ENCODE measurements around the gene SSTR4.

Gene SSTR4

DNA sequence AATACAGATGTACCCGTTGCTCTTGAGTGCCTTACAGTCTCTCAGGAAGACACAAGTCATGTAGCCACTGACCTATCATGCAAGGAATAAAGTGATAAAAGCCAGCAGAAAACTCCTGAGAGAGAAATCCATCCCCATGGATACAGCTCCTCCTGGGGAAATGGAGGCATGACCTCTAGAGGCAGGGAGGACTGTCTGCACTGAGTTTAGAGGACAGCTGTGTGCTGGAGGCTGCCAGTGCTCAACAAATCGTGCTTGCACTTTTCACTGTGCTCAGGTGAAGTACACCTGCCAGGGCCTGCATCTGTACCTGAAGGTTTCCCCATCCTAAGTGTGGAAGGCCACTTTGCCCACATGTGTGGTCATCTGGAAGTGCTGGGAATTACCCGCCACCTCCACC is 38.9 kb downstream of the SSTR4 start:
- H3K4ac ChIP-seq (ENCODE audit: low read depth, low read length) = no peak overlapping the region
- no peak overlapping the region for H3K27ac ChIP-seq (ENCODE audit: low read depth, low read length)
- no peak for DNase-seq
- no peak overlapping the region for H3K9ac ChIP-seq (ENCODE audit: low read length)
- H3K79me2 ChIP-seq (ENCODE audit: control insufficient read depth, insufficient read depth, low read length, poor library complexity) = no peaks in the 10 kb centered on the region
- H3K18ac ChIP-seq (ENCODE audit: low read length) = no peak overlapping the region
- no peak overlapping the region for H2BK12ac ChIP-seq (ENCODE audit: low read length)
- no peaks in the 10 kb centered on the region for H3K27me3 ChIP-seq (ENCODE audit: insufficient read depth, low read length)
- no peak overlapping the region for H4K91ac ChIP-seq (ENCODE audit: low read depth, low read length)
- H3K23ac ChIP-seq (ENCODE audit: low read length) = no peak overlapping the region
- H3K36me3 ChIP-seq (ENCODE audit: control insufficient read depth in 1 of 2, insufficient read depth in 2 of 2, low read length in 2 of 2) = no peaks in the 10 kb centered on the region
- H4K12ac ChIP-seq (ENCODE audit: low read depth, low read length) = no peak overlapping the region
- no peaks in the 10 kb centered on the region for H3K9me3 ChIP-seq (ENCODE audit: insufficient read depth, low read depth, low read length)
- no CpG with 5 or more reads among the region's 3 CpGs for WGBS (ENCODE audit: extremely low coverage, insufficient coverage, insufficient read length)
- no peak overlapping the region for H2BK120ac ChIP-seq (ENCODE audit: insufficient read depth, low read length, poor library complexity)
- H3K4me1 ChIP-seq (ENCODE audit: control insufficient read depth in 1 of 2, insufficient read depth in 2 of 2, low read length in 2 of 2) = no peaks in the 10 kb centered on the region
- no peak overlapping the region for H2BK5ac ChIP-seq (ENCODE audit: low read depth, low read length, poor library complexity)
- H3K79me1 ChIP-seq (ENCODE audit: low read length) = no peaks in the 10 kb centered on the region
- no peak overlapping the region for H2AK5ac ChIP-seq (ENCODE audit: low read length)
- no peak overlapping the region for H2AFZ ChIP-seq (ENCODE audit: insufficient read depth, low read length, poor library complexity)
- H3K14ac ChIP-seq (ENCODE audit: low read length) = no peak overlapping the region
- H4K8ac ChIP-seq (ENCODE audit: low read depth, low read length) = no peak overlapping the region
- no peak overlapping the region for H3K4me2 ChIP-seq (ENCODE audit: low read length)
- no peak overlapping the region for H3K4me3 ChIP-seq (ENCODE audit: low read depth, low read length)

- no peak for DNase-seq
- Histone ChIP-seq H2BK12ac (ENCODE audit: low read length) (no peak overlapping the region), H3K18ac (ENCODE audit: low read length) (no peak overlapping the region), H3K4me2 (ENCODE audit: low read length) (no peak overlapping the region), H4K12ac (ENCODE audit: low read depth, low read length) (no peak overlapping the region), H4K91ac (ENCODE audit: low read depth, low read length) (no peak overlapping the region), H3K36me3 (ENCODE audit: control insufficient read depth in 1 of 2, insufficient read depth in 2 of 2, low read length in 2 of 2) (no peaks in the 10 kb centered on the region), H3K4ac (ENCODE audit: low read depth, low read length) (no peak overlapping the region), H4K8ac (ENCODE audit: low read depth, low read length) (no peak overlapping the region), H2BK5ac (ENCODE audit: low read depth, low read length, poor library complexity) (no peak overlapping the region), H3K27me3 (ENCODE audit: insufficient read depth, low read length) (no peaks in the 10 kb centered on the region), H3K9ac (ENCODE audit: low read length) (no peak overlapping the region), H3K9me3 (ENCODE audit: insufficient read depth, low read depth, low read length) (no peaks in the 10 kb centered on the region), H2AFZ (ENCODE audit: insufficient read depth, low read length, poor library complexity) (no peak overlapping the region), H3K14ac (ENCODE audit: low read length) (no peak overlapping the region), H3K4me1 (ENCODE audit: control insufficient read depth in 1 of 2, insufficient read depth in 2 of 2, low read length in 2 of 2) (no peaks in the 10 kb centered on the region), H3K79me2 (ENCODE audit: control insufficient read depth, insufficient read depth, low read length, poor library complexity) (no peaks in the 10 kb centered on the region), H2AK5ac (ENCODE audit: low read length) (no peak overlapping the region), H3K27ac (ENCODE audit: low read depth, low read length) (no peak overlapping the region), H3K23ac (ENCODE audit: low read length) (no peak overlapping the region), H2BK120ac (ENCODE audit: insufficient read depth, low read length, poor library complexity) (no peak overlapping the region), H3K79me1 (ENCODE audit: low read length) (no peaks in the 10 kb centered on the region), H3K4me3 (ENCODE audit: low read depth, low read length) (peak overlapping the region; percentile 28)
- WGBS (ENCODE audit: extremely low coverage, insufficient coverage, insufficient read length) = no CpG with 5 or more reads among the region's 4 CpGs
Observed at GRCh38 chr20:23077277-23077676, 42.2 kb downstream of the SSTR4 start.

GRCh38 chr20:23078351-23079015 is 43.4 kb downstream of the SSTR4 start:
- H4K12ac ChIP-seq (ENCODE audit: low read depth, low read length) = no peak overlapping the region
- H3K4me3 ChIP-seq (ENCODE audit: low read depth, low read length) = no peak overlapping the region

DNA sequence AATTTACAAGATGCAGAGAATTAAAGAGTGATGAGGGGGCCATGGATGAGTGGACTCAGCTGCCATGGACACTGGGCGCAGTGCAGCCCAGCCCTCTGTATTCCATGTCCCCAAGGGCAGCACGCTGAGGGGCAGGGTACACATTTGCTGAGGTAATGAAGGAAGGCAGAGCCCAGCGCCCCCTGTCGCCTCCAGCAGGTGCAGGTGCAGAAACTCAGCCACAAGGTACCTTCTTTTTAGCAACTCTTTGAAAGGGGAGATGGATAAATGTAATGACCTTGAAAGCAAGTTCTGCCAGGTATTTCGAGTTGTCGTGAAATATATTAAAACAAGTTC is 43.9 kb downstream of the SSTR4 start:
- no peak overlapping the region for H4K91ac ChIP-seq (ENCODE audit: low read depth, low read length)
- no CpG with 5 or more reads among the region's 6 CpGs for WGBS (ENCODE audit: extremely low coverage, insufficient coverage, insufficient read length)
- no peaks in the 10 kb centered on the region for H3K9me3 ChIP-seq (ENCODE audit: insufficient read depth, low read depth, low read length)
- H3K27me3 ChIP-seq (ENCODE audit: insufficient read depth, low read length) = no peaks in the 10 kb centered on the region
- no peak overlapping the region for H4K8ac ChIP-seq (ENCODE audit: low read depth, low read length)
- H3K79me2 ChIP-seq (ENCODE audit: control insufficient read depth, insufficient read depth, low read length, poor library complexity) = no peaks in the 10 kb centered on the region
- H3K4ac ChIP-seq (ENCODE audit: low read depth, low read length) = no peak overlapping the region
- H2BK12ac ChIP-seq (ENCODE audit: low read length) = no peak overlapping the region
- peak in 1 of 2 donors; percentile 16 for DNase-seq
- H3K4me3 ChIP-seq (ENCODE audit: low read depth, low read length) = no peak overlapping the region
- no peak overlapping the region for H3K4me2 ChIP-seq (ENCODE audit: low read length)
- no peak overlapping the region for H4K12ac ChIP-seq (ENCODE audit: low read depth, low read length)
- H3K9ac ChIP-seq (ENCODE audit: low read length) = no peak overlapping the region
- no peaks in the 10 kb centered on the region for H3K4me1 ChIP-seq (ENCODE audit: control insufficient read depth in 1 of 2, insufficient read depth in 2 of 2, low read length in 2 of 2)
- H2AFZ ChIP-seq (ENCODE audit: insufficient read depth, low read length, poor library complexity) = no peak overlapping the region
- H3K79me1 ChIP-seq (ENCODE audit: low read length) = no peaks in the 10 kb centered on the region
- no peak overlapping the region for H2BK5ac ChIP-seq (ENCODE audit: low read depth, low read length, poor library complexity)
- H3K18ac ChIP-seq (ENCODE audit: low read length) = no peak overlapping the region
- H2AK5ac ChIP-seq (ENCODE audit: low read length) = no peak overlapping the region
- H3K23ac ChIP-seq (ENCODE audit: low read length) = no peak overlapping the region
- no peak overlapping the region for H3K27ac ChIP-seq (ENCODE audit: low read depth, low read length)
- H3K14ac ChIP-seq (ENCODE audit: low read length) = no peak overlapping the region
- H2BK120ac ChIP-seq (ENCODE audit: insufficient read depth, low read length, poor library complexity) = no peak overlapping the region
- no peaks in the 10 kb centered on the region for H3K36me3 ChIP-seq (ENCODE audit: control insufficient read depth in 1 of 2, insufficient read depth in 2 of 2, low read length in 2 of 2)

More at GRCh38 chr20:23078351-23079015, 43.4 kb downstream of the SSTR4 start:
- Histone ChIP-seq H3K27me3 (ENCODE audit: insufficient read depth, low read length) (no peaks in the 10 kb centered on the region), H2AK5ac (ENCODE audit: low read length) (no peak overlapping the region), H2AFZ (ENCODE audit: insufficient read depth, low read length, poor library complexity) (no peak overlapping the region), H3K4me2 (ENCODE audit: low read length) (no peak overlapping the region), H3K4ac (ENCODE audit: low read depth, low read length) (no peak overlapping the region), H3K36me3 (ENCODE audit: control insufficient read depth in 1 of 2, insufficient read depth in 2 of 2, low read length in 2 of 2) (no peaks in the 10 kb centered on the region), H3K9ac (ENCODE audit: low read length) (no peak overlapping the region), H3K9me3 (ENCODE audit: insufficient read depth, low read depth, low read length) (no peaks in the 10 kb centered on the region), H3K79me2 (ENCODE audit: control insufficient read depth, insufficient read depth, low read length, poor library complexity) (no peaks in the 10 kb centered on the region), H3K23ac (ENCODE audit: low read length) (no peak overlapping the region), H3K14ac (ENCODE audit: low read length) (no peak overlapping the region), H4K91ac (ENCODE audit: low read depth, low read length) (no peak overlapping the region), H2BK120ac (ENCODE audit: insufficient read depth, low read length, poor library complexity) (no peak overlapping the region), H3K79me1 (ENCODE audit: low read length) (no peaks in the 10 kb centered on the region), H3K27ac (ENCODE audit: low read depth, low read length) (no peak overlapping the region), H4K8ac (ENCODE audit: low read depth, low read length) (no peak overlapping the region), H3K4me1 (ENCODE audit: control insufficient read depth in 1 of 2, insufficient read depth in 2 of 2, low read length in 2 of 2) (no peaks in the 10 kb centered on the region), H2BK5ac (ENCODE audit: low read depth, low read length, poor library complexity) (no peak overlapping the region), H3K18ac (ENCODE audit: low read length) (no peak overlapping the region), H2BK12ac (ENCODE audit: low read length) (no peak overlapping the region)
- DNase-seq = no peak
- no CpG with 5 or more reads among the region's 5 CpGs for WGBS (ENCODE audit: extremely low coverage, insufficient coverage, insufficient read length)

Data from trophoblast cell (in vitro differentiated cells and primary cell).